ENCODE data around the gene MAGI2. TPM values are rescaled to one million over a fixed set of nuclear protein-coding genes. Genes with fewer than 3 reads are reported as not detected.

The MAGI2 gene
- total RNA-seq, 2 donors from 2014 or later: 10.3 to 19.2 TPM

DNA sequence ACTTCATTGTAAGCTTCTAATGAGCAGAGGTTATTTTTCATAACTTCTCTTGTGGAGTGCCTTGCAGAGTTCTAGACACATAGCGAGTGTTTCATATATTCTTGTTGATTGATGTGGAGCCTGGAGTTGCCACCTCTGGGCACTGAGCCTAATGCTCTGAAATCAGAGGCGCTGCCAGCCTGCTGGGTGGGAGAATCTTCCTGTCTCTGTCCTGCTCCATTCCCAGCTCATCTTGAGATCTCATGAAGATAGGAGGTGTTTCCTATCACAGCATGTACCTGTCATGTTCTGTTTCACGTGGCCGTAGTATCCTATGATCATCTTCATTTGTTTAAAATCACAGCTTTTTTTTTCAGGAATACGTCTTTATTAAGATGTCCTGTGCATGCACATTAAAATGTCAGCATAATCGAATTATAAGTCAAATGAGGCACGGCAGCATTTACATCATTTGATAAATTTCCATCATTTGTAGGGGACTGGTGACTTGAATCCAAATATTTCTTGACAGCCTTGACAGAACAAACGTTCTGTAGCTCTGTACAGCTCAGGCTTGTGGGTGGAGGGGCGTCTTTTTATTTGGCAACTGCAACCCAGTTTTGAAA is 1261.9 kb downstream of the MAGI2 start:
- Mint-ChIP-seq H3K36me3 (ENCODE audit: low read depth) (peaks cover 3% of the 10 kb centered on the region), H3K4me3 (no peak overlapping the region), H3K9me3 (no peaks in the 10 kb centered on the region), H3K27ac (no peak overlapping the region), H3K4me1 (peaks cover 5% of the 10 kb centered on the region), H3K27me3 (ENCODE audit: insufficient read depth) (no peaks in the 10 kb centered on the region)
- Histone ChIP-seq H3K4me3 (ENCODE audit: low read length) (no peak overlapping the region), H3K27me3 (ENCODE audit: control insufficient read depth, insufficient read depth, low read length, poor library complexity, severe bottlenecking) (no peaks in the 10 kb centered on the region), H3K9me3 (ENCODE audit: control insufficient read depth, low read length) (no peaks in the 10 kb centered on the region), H3K9ac (ENCODE audit: extremely low read depth, low read length, poor library complexity, severe bottlenecking) (no peak overlapping the region), H3K4me1 (ENCODE audit: control insufficient read depth, insufficient read depth, low read length) (no peaks in the 10 kb centered on the region), H3K36me3 (ENCODE audit: control insufficient read depth, insufficient read depth, low read length) (no peaks in the 10 kb centered on the region), H3K27ac (ENCODE audit: low read depth, low read length) (no peak overlapping the region)
- no peak for DNase-seq
- TF ChIP-seq, protein P1, sequence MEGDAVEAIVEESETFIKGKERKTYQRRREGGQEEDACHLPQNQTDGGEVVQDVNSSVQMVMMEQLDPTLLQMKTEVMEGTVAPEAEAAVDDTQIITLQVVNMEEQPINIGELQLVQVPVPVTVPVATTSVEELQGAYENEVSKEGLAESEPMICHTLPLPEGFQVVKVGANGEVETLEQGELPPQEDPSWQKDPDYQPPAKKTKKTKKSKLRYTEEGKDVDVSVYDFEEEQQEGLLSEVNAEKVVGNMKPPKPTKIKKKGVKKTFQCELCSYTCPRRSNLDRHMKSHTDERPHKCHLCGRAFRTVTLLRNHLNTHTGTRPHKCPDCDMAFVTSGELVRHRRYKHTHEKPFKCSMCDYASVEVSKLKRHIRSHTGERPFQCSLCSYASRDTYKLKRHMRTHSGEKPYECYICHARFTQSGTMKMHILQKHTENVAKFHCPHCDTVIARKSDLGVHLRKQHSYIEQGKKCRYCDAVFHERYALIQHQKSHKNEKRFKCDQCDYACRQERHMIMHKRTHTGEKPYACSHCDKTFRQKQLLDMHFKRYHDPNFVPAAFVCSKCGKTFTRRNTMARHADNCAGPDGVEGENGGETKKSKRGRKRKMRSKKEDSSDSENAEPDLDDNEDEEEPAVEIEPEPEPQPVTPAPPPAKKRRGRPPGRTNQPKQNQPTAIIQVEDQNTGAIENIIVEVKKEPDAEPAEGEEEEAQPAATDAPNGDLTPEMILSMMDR (conservative IDR thresholded peaks at IDR 0.05): no peak
- WGBS, 2 experiments (ENCODE audit: insufficient coverage in 1 of 2, insufficient read length in 1 of 2): 86 to 98% methylated on average over 8 to 9 of the region's 9 CpGs

DNA sequence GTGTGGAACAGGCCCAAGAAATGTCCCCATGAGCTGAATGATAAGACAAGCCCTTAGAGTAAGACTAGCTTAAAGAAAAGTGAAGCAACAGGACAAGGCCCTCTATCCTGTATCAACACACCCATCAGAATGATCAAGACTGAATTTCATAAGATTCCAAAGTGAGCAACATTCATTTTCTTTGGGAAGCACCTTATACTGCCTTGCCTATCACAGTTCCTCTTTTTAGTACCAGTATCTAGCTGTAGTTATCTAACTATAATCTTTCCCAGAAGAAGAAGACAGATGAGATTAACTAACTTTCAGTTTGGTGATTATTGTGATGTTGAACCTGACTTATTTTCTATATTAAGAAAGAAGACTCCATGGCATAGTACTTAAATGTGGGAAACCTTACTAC is 1263.7 kb downstream of the MAGI2 start:
- H3K27me3 Mint-ChIP-seq (ENCODE audit: insufficient read depth): no peaks in the 10 kb centered on the region
- Histone ChIP-seq H3K9ac (ENCODE audit: extremely low read depth, low read length, poor library complexity, severe bottlenecking) (no peak overlapping the region), H3K4me1 (ENCODE audit: control insufficient read depth, insufficient read depth, low read length) (no peaks in the 10 kb centered on the region), H3K4me3 (ENCODE audit: low read length) (no peak overlapping the region), H3K27me3 (ENCODE audit: control insufficient read depth, insufficient read depth, low read length, poor library complexity, severe bottlenecking) (no peaks in the 10 kb centered on the region), H3K27ac (ENCODE audit: low read depth, low read length) (no peak overlapping the region), H3K36me3 (ENCODE audit: control insufficient read depth, insufficient read depth, low read length) (no peaks in the 10 kb centered on the region), H3K9me3 (ENCODE audit: control insufficient read depth, low read length) (no peaks in the 10 kb centered on the region)
- no peak overlapping the region for H3K4me3 Mint-ChIP-seq
- H3K36me3 Mint-ChIP-seq (ENCODE audit: low read depth): peaks cover 3% of the 10 kb centered on the region
- no peak for DNase-seq
- H3K27ac Mint-ChIP-seq: no peak overlapping the region
- TF ChIP-seq, protein P1 (conservative IDR thresholded peaks at IDR 0.05): no peak
- H3K9me3 Mint-ChIP-seq: no peaks in the 10 kb centered on the region
- H3K4me1 Mint-ChIP-seq: peaks cover 5% of the 10 kb centered on the region

DNA sequence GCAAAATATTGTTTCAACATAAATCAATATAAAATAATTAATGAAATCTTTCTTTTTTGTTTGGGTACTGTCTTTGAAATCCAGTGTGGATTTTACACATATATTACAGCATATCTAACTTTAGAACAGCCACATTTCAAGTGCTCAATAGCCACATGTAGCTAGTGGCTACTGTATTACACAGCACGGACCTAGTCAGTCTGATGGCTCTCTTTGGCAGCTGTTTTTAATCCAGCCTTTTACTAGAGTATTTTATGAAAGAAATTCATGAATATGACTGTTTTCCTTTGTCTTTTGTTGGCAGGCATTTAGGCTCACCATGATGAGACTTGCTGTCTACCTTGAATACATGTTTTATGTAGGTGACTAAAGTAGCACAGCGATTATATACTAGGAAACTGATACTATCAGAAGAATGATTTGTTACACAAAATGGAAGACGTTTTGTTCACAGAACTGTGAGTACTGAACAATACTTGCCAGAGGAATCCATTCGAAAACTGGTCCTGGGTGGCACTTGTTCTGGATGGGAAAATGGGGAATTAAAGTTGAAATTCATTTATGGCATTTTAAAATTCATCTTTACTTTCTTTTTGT is 1268.2 kb downstream of the MAGI2 start:
- Histone ChIP-seq H3K4me1 (ENCODE audit: control insufficient read depth, insufficient read depth, low read length) (no peaks in the 10 kb centered on the region), H3K27me3 (ENCODE audit: control insufficient read depth, insufficient read depth, low read length, poor library complexity, severe bottlenecking) (no peaks in the 10 kb centered on the region), H3K9me3 (ENCODE audit: control insufficient read depth, low read length) (no peaks in the 10 kb centered on the region), H3K36me3 (ENCODE audit: control insufficient read depth, insufficient read depth, low read length) (no peaks in the 10 kb centered on the region), H3K9ac (ENCODE audit: extremely low read depth, low read length, poor library complexity, severe bottlenecking) (no peak overlapping the region), H3K4me3 (ENCODE audit: low read length) (no peak overlapping the region), H3K27ac (ENCODE audit: low read depth, low read length) (no peak overlapping the region)
- no peak for DNase-seq
- TF ChIP-seq, protein P1 (conservative IDR thresholded peaks at IDR 0.05): no peak
- no peak overlapping the region for H3K27ac Mint-ChIP-seq
- no peaks in the 10 kb centered on the region for H3K4me1 Mint-ChIP-seq
- WGBS, 2 experiments (ENCODE audit: insufficient coverage in 1 of 2, insufficient read length in 1 of 2): 89 to 94% methylated on average over 4 of the region's 4 CpGs
- H3K4me3 Mint-ChIP-seq: no peak overlapping the region
- H3K36me3 Mint-ChIP-seq (ENCODE audit: low read depth): no peaks in the 10 kb centered on the region
- H3K9me3 Mint-ChIP-seq: no peaks in the 10 kb centered on the region
- H3K27me3 Mint-ChIP-seq (ENCODE audit: insufficient read depth): no peaks in the 10 kb centered on the region
